GM21381 (cell line): ENCODE measurements around the gene UBE4A.
A peak's percentile ranks its signal among the peaks of the same experiment; 100 is the strongest.

Experiments used
- ATAC-seq: cut with Tn5 transposase; IDR thresholded peaks from one replicate; pipeline ENCODE4 v1.9.1; 2021; ENCODE audit warnings: mild to moderate bottlenecking, moderate library complexity; ENCODE audit not compliant: unreplicated experiment

UBE4A gene

GRCh38 chr11:118359295-118359958, at the start of gene UBE4A:
Gene UBE4A (plus strand): TSS chr11:118359600. CDS start chr11:118365081, 5,481 bp downstream.
- ATAC-seq = peak; percentile 90

GRCh38 chr11:118310271-118310670, 49.1 kb upstream of the UBE4A start:
- ATAC-seq = no peak

DNA sequence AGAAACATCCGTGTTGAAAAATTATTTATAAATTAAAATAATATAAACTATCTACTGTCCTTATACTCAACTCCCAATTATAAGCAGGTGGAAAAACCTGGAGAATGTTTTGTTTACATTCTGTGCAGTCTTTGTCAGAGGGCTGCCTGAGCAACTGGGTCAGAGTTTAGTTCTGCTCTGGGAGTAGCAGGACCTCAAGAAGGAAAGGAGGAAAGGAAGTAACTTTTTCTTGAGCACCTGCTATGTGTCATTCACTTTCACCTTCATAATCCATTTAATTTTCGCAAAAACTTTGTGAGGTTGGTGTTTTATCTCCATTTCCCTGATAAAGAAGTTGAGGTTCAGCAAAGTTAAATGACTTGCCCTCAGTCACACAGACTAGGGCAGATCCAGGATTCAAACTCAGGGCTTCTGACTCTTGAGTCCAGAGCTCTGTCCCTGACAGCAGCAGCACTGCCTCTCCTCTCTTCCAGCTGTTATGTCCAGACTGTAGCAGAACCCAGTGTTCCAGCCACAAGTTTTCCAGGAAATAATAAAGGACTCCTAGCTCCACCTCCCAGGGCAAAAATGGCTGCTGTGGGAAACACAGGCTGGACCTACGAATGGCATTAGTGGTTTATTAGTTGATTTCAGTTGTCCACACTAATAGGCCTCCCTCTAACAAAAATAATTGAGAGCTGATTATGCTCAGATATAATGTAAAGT, 48.5 kb upstream of the UBE4A start:
- ATAC-seq = no peak

- no peak for ATAC-seq
Observed at GRCh38 chr11:118311518-118311917, 47.9 kb upstream of the UBE4A start.

DNA sequence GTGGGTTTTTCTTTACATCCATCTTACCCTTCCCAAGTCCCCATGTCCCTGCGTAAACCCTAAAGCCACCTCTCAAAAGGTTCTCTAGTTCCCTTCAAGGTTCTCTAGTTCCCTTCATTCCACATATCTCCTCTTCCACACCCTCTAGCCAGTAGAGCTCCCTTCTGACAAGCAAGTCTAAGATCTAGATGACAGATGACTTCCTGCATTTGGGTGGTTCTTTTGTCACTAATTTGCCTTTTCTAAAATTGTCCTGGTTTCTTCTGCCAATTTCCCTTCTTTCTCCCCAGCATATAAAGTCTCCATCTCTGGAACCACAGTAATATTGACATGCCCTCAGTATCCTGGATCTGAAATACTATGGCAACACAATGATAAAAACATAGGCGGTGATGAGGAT, 47.1 kb upstream of the UBE4A start:
- no peak for ATAC-seq

GRCh38 chr11:118313242-118313641, 46.2 kb upstream of the UBE4A start:
- ATAC-seq = no peak

DNA sequence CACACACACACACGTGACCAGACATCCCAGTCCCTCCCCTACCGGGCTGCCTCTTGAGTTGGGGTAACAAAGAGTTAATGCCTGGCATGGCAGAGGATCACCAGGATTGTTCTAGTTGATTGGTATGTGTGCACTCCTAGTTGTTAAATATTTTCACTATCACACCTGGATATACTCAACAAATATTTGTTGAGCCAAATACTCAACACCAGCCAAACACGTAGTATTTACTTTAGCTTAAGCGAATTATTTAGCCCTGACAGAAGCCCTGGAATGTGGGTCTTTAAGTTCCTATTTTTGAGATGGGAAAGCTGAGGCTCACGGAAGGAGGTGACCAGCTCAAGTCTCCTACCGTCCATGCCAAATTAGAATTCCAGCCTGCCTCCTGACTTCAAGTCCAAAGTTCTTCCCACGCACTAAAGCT, 44.4 kb upstream of the UBE4A start:
- no peak for ATAC-seq

GRCh38 chr11:118318124-118318523, 41.3 kb upstream of the UBE4A start:
- no peak for ATAC-seq

GRCh38 chr11:118318581-118319336, 40.6 kb upstream of the UBE4A start:
- ATAC-seq = no peak

- no peak for ATAC-seq
Observed at GRCh38 chr11:118319337-118319707, 40.1 kb upstream of the UBE4A start.

DNA sequence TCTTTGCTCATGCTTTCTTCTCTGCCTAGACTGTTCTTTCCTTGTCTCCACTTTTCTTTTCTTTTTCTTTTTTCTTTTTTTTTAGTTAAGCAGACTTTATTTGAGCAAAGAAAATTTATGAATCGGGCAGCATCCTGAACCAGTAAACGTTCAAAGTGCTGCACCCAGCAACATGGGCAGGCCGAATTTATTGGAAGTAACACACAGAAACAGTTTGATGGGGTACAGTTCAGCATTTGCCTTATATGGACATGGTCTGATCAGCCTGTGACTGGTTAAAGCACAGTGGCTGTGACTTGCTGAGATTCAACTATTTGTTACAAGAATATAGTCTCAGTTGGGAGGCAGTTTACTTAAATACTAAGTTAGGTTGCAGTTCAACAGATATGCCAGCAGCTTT, 38.9 kb upstream of the UBE4A start:
- no peak for ATAC-seq

GRCh38 chr11:118321386-118322082, 37.9 kb upstream of the UBE4A start:
- no peak for ATAC-seq

- ATAC-seq = no peak
Observed at GRCh38 chr11:118322721-118323120, 36.7 kb upstream of the UBE4A start.

DNA sequence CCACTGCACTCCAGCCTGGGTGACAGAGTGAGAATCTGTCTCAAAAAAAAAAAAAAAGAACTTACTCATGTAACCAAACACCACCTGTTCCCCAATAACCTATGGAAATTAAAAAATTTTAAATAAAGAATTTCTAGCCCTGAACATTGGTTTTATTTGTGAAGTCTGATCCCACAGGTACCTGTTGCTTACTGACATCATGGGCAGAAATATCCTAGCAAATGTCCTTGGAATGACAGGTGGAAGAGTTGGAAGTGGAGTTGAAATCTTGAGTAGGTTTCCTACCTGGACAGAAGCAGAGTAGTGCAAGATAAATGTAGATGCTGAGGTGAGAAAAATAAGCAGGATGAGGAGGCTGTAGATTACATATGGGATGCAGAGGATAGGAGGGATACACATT, 34.1 kb upstream of the UBE4A start:
- no peak for ATAC-seq

- ATAC-seq = no peak
Observed at GRCh38 chr11:118328745-118329144, 30.7 kb upstream of the UBE4A start.

GRCh38 chr11:118334745-118335144, 24.7 kb upstream of the UBE4A start:
- no peak for ATAC-seq

DNA sequence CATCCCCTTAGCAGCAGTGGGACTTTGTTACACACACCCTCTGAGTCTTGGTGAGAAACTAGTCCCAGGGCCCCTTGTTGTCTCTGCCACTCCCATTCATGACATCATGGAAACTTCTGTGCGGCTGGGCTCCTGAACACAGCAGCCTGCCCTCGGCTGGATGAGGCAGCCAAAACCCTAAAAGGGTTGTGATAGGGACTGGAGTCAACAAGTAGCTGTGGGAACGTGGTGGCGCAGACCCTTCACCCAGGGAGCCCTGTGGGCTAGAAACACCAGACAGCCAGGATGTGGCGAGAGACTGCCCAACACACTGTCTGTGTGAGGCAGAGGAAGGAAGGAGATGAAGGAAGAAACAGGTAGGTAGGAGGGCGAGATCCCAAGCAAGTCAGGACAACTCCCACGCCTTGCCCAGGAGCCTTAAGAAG, 20.8 kb upstream of the UBE4A start:
- no peak for ATAC-seq

GRCh38 chr11:118339281-118339961, 20.0 kb upstream of the UBE4A start:
- no peak for ATAC-seq

- ATAC-seq = no peak
Observed at GRCh38 chr11:118340449-118340848, 19.0 kb upstream of the UBE4A start.

- ATAC-seq = no peak
Observed at GRCh38 chr11:118341261-118341660, 18.1 kb upstream of the UBE4A start.
